T-cell (primary cell): ENCODE measurements around the gene RBM44. TPM values are rescaled to one million over a fixed set of nuclear protein-coding genes. Genes with fewer than 3 reads are reported as not detected.
"Not testable (repeated sequence)": the region's sequence is repeated elsewhere in the genome, so short reads cannot be mapped to it uniquely, and the experiment has no call there.

Experiments
- ATAC-seq, 4 experiments: fragments of 200-7000 bp in 3 of 4; fragments of 150-1000 bp in 1 of 4; cut with Tn5 transposase; replicated peaks in 1 of 4; 1 replicate in 3 of 4; 2 replicates in 1 of 4; pipeline ENCODE4 v1.10.0; 2021; ENCODE audit warnings: moderate library complexity in 3 of 4, mild to moderate bottlenecking in 2 of 4, moderate number of reproducible peaks in 1 of 4
- CTCF ChIA-PET, 2 donors: fragments of 300-600 bp; sonication (Branson Sonifier 250); formaldehyde crosslinking; loops; one replicate each; lab custom pipeline; 2022; ENCODE audit warnings: antibody characterized with exemption in 2 of 2; lab: Charles Lee
- POLR2A ChIA-PET, 2 donors: fragments of 300-600 bp; sonication (Branson Sonifier 250); formaldehyde crosslinking; loops; one replicate each; lab custom pipeline; 2022; ENCODE audit warnings: antibody characterized with exemption in 2 of 2; lab: Charles Lee
- DNase-seq, 35 experiments: peaks; one replicate each; pipeline versions ENCODE4 v3.0.0 to v3.0.0-alpha.2; 2013 to 2023
- H3K27ac ChIP-seq: one replicate; pipeline ENCODE4 v1.5.1; 2013; ENCODE audit warnings: low read length
- H3K27me3 ChIP-seq, 2 experiments: replicated peaks in 1 of 2; 1 replicate in 1 of 2; 2 replicates in 1 of 2; pipeline versions ENCODE4 v1.6.1 to v1.7.0; 2013; ENCODE audit warnings: low read length in 1 of 2, mixed read lengths in 1 of 2; ENCODE audit not compliant: control insufficient read depth in 2 of 2, insufficient read depth in 2 of 2; ENCODE audit errors: extremely low read depth in 1 of 2
- H3K36me3 ChIP-seq, 2 donors: 1 replicate in 1 of 2; 2 replicates in 1 of 2; pipeline versions ENCODE4 v1.6.1 to v1.7.0; 2013; ENCODE audit warnings: low read length in 1 of 2; ENCODE audit not compliant: control insufficient read depth in 2 of 2, insufficient read depth in 1 of 2; ENCODE audit errors: extremely low read depth in 1 of 2
- H3K4me1 ChIP-seq, 2 experiments: 1 replicate in 1 of 2; 2 replicates in 1 of 2; pipeline versions ENCODE4 v1.6.1 to v1.7.0; 2013; ENCODE audit warnings: low read length in 2 of 2, mixed read lengths in 1 of 2; ENCODE audit not compliant: insufficient read depth in 2 of 2, control insufficient read depth in 1 of 2; ENCODE audit errors: extremely low read depth in 1 of 2
- H3K4me3 ChIP-seq, 2 donors: 1 replicate in 1 of 2; 2 replicates in 1 of 2; pipeline versions ENCODE4 v1.5.1 to v1.7.0; 2013; ENCODE audit warnings: mild to moderate bottlenecking in 2 of 2, low read length in 1 of 2, moderate library complexity in 1 of 2; ENCODE audit not compliant: control insufficient read depth in 1 of 2; ENCODE audit errors: extremely low read depth in 1 of 2
- H3K9me3 ChIP-seq: 2 replicates; pipeline ENCODE4 v1.7.0; 2013
- H3K27ac Mint-ChIP-seq, 2 donors: one replicate each; pipeline ENCODE4 v1.8.0; 2020 to 2021; ENCODE audit warnings: mild to moderate bottlenecking in 2 of 2, mixed read lengths in 2 of 2
- H3K27me3 Mint-ChIP-seq, 2 donors: one replicate each; pipeline ENCODE4 v1.8.0; 2021 to 2022; ENCODE audit warnings: mixed read lengths in 2 of 2
- H3K36me3 Mint-ChIP-seq: one replicate; pipeline ENCODE4 v1.8.0; 2021; ENCODE audit warnings: mixed read lengths
- H3K4me1 Mint-ChIP-seq, 3 donors: one replicate each; pipeline ENCODE4 v1.8.0; 2020 to 2022; ENCODE audit warnings: mixed read lengths in 3 of 3, mild to moderate bottlenecking in 1 of 3
- H3K4me3 Mint-ChIP-seq, 3 donors: one replicate each; pipeline ENCODE4 v1.8.0; 2020 to 2022; ENCODE audit warnings: mild to moderate bottlenecking in 3 of 3, mixed read lengths in 3 of 3, moderate library complexity in 3 of 3
- H3K9me3 Mint-ChIP-seq, 3 donors: one replicate each; pipeline ENCODE4 v1.8.0; 2020 to 2022; ENCODE audit warnings: mixed read lengths in 3 of 3
- WGBS: methylation state at CpG from one replicate; pipeline ENCODE4 v1.1.5; 2013; ENCODE audit warnings: missing lambda C conversion rate; ENCODE audit not compliant: insufficient coverage; 5-methylcytosine and 5-hydroxymethylcytosine counted together
- total RNA-seq, 35 experiments: library from RNA in 6 of 35; stranded (reverse) in 6 of 35; fragments of 120-200 nt in 1 of 35; gene quantifications; one replicate each; pipeline versions ENCODE4 v1.2.1 to v1.2.4 and lab custom pipeline; 2013 to 2026

The RBM44 gene
- total RNA-seq, 5 donors from 2014 or later (not counting 1 experiment from before 2014, with no cell fraction given) = 0.53 to 2.8 (median 0.98) TPM

- peaks cover 5 to 54% of the 10 kb centered on the region in 2 experiments for H3K27me3 ChIP-seq
- H3K27ac ChIP-seq = no peak overlapping the region
- H3K4me1 Mint-ChIP-seq = peaks cover 12 to 13% (median 13%) of the 10 kb centered on the region in 3 donors
- H3K4me1 ChIP-seq = peaks cover 0 to 7% of the 10 kb centered on the region in 2 experiments
- no peaks in the 10 kb centered on the region for H3K36me3 Mint-ChIP-seq
- H3K4me3 ChIP-seq = no peak overlapping the region
- no peak overlapping the region for H3K27ac Mint-ChIP-seq
- ChIA-PET POLR2A (no interaction called here), CTCF (no interaction called here)
- peaks cover 18 to 29% of the 10 kb centered on the region in 2 donors for H3K27me3 Mint-ChIP-seq
- no peak for ATAC-seq
- DNase-seq = no peak
- no peaks in the 10 kb centered on the region for H3K9me3 ChIP-seq
- no peaks in the 10 kb centered on the region for H3K9me3 Mint-ChIP-seq
- H3K36me3 ChIP-seq = no peaks in the 10 kb centered on the region
- no peak overlapping the region for H3K4me3 Mint-ChIP-seq
- 83% methylated on average over 6 of the region's 9 CpGs for WGBS
Measured at GRCh38 chr2:237864940-237865622, 66.5 kb downstream of the RBM44 start.

DNA sequence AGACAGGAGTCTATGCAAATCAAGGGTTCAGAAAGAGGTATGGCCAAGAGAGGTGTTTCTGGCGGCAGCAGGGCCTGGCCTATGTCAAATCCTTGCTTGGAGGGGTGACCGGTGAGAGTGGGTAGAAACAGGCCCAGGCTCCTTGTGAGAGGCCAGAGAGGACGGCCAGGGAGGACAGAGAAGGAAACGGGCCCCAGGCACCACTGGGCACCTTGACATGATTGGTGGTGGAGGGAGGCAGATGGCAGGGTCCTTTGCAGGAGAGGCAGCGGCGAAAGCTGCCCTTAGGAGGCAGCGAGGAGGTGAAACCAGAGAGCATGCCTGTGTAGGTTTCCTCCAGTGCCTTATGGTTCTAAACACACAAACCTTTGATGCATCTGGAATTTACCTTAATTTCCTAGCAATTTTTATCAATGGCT lies 67.1 kb downstream of the RBM44 start:
- Histone ChIP-seq H3K9me3 (no peaks in the 10 kb centered on the region), H3K4me3 (no peak overlapping the region), H3K36me3 (no peaks in the 10 kb centered on the region), H3K27ac (no peak overlapping the region), H3K27me3 (peaks cover 5 to 53% of the 10 kb centered on the region in 2 experiments), H3K4me1 (peaks cover 0 to 4% of the 10 kb centered on the region in 2 experiments)
- ATAC-seq (no peak), DNase-seq (no peak)
- H3K27me3 Mint-ChIP-seq = peaks cover 17 to 28% of the 10 kb centered on the region in 2 donors
- H3K9me3 Mint-ChIP-seq = no peaks in the 10 kb centered on the region
- POLR2A ChIA-PET = no interaction called here
- H3K4me1 Mint-ChIP-seq = peaks cover 9 to 12% (median 10%) of the 10 kb centered on the region in 3 donors
- H3K36me3 Mint-ChIP-seq = no peaks in the 10 kb centered on the region
- CTCF ChIA-PET = no interaction called here
- H3K27ac Mint-ChIP-seq = no peak overlapping the region
- no peak overlapping the region for H3K4me3 Mint-ChIP-seq
- WGBS = 81% methylated on average over 7 of the region's 7 CpGs

DNA sequence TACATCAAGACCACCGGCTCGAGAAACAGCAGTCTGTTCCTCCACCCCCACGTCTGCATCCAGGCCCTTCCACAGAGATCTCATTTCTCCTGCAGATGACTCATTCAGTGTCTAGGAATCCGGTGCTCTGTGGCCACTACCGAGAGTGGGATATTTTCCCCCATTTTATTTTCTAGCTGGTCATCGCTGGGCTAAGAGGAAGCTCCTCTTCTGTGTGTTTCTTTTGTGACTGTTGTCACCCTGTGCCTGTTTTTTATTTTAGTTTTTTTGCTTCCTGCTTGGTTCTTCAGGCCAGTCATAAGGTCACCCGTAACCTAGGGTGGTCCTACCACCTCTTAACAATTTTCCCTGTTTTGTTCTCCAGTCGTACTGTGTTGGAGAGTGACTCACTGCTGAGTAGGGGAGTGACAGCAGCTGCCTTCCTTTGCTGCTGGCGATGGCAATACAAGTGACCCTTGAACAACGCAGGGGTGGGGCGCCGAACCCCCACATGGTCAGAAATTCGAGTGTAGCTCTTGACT lies 67.6 kb downstream of the RBM44 start:
- H3K27ac Mint-ChIP-seq = no peak overlapping the region

GRCh38 chr2:237867465-237867864 lies 68.9 kb downstream of the RBM44 start:
- Histone ChIP-seq H3K27ac (no peak overlapping the region), H3K27me3 (peaks cover 5 to 58% of the 10 kb centered on the region in 2 experiments), H3K9me3 (no peaks in the 10 kb centered on the region), H3K4me3 (no peak overlapping the region), H3K4me1 (peaks cover 0 to 4% of the 10 kb centered on the region in 2 experiments), H3K36me3 (no peaks in the 10 kb centered on the region)
- POLR2A ChIA-PET = no interaction called here
- H3K4me3 Mint-ChIP-seq = no peak overlapping the region
- H3K27ac Mint-ChIP-seq = no peak overlapping the region
- CTCF ChIA-PET = interaction anchor here in 1 of 2 donors (0.6 kb wide), 2 partner anchors 9 to 408 kb away, joined by 5 to 10 read pairs; no protein-coding TSS in a partner anchor
- no peak for ATAC-seq
- H3K4me1 Mint-ChIP-seq = peaks cover 9 to 12% (median 10%) of the 10 kb centered on the region in 3 donors
- no peak for DNase-seq
- H3K9me3 Mint-ChIP-seq = no peaks in the 10 kb centered on the region
- 89% methylated on average over 9 of the region's 10 CpGs for WGBS
- H3K36me3 Mint-ChIP-seq = no peaks in the 10 kb centered on the region
- H3K27me3 Mint-ChIP-seq = peaks cover 12 to 27% of the 10 kb centered on the region in 2 donors

More for the DNA sequence above, 67.6 kb downstream of the RBM44 start:
- Mint-ChIP-seq H3K4me1 (peaks cover 9 to 12% (median 10%) of the 10 kb centered on the region in 3 donors), H3K9me3 (no peaks in the 10 kb centered on the region), H3K4me3 (no peak overlapping the region), H3K27me3 (peaks cover 13 to 28% of the 10 kb centered on the region in 2 donors), H3K36me3 (no peaks in the 10 kb centered on the region)
- Histone ChIP-seq H3K36me3 (no peaks in the 10 kb centered on the region), H3K9me3 (no peaks in the 10 kb centered on the region), H3K27ac (no peak overlapping the region), H3K4me1 (peaks cover 0 to 4% of the 10 kb centered on the region in 2 experiments), H3K27me3 (peaks cover 5 to 57% of the 10 kb centered on the region in 2 experiments), H3K4me3 (no peak overlapping the region)
- ChIA-PET POLR2A (interaction anchor here in 1 of 2 donors (0.5 to 0.7 kb wide), 2 partner anchors 58 to 169 kb away, joined by 5 to 7 read pairs; no protein-coding TSS in a partner anchor), CTCF (no interaction called here)
- DNase-seq (no peak), ATAC-seq (no peak)
- no CpG with 5 or more reads among the region's 13 CpGs for WGBS

DNA sequence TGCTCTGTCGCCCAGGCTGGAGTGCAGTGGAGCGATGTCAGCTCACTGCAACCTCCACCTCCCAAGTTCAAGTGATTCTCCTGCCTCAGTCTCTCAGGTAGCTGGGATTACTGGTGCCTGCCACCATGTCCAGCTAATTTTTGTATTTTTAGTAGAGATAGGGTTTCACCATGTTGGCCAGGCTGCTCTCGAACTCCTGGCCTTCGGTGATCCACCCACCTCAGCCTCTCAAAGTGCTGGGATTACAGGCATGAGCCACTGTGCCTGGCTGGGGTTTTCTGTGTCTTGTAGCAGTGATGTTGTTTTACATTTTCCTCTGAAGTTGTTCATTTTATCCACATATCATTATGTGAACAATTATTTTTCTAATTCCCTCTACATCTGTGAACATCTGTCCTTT lies 69.5 kb downstream of the RBM44 start:
- H3K4me3 ChIP-seq, H3K4me3 Mint-ChIP-seq, DNase-seq, H3K27ac Mint-ChIP-seq, H3K9me3 ChIP-seq, H3K4me1 ChIP-seq, H3K36me3 Mint-ChIP-seq, H3K36me3 ChIP-seq, ATAC-seq, POLR2A ChIA-PET, H3K27ac ChIP-seq, H3K9me3 Mint-ChIP-seq: not testable (repeated sequence)
- CTCF ChIA-PET = interaction anchor here in 1 of 2 donors (0.6 kb wide), 1 partner anchor 9 kb away, joined by 10 read pairs; no protein-coding TSS in a partner anchor
- Mint-ChIP-seq H3K27me3 (peaks cover 12 to 27% of the 10 kb centered on the region in 2 donors), H3K4me1 (peaks cover 9 to 12% (median 10%) of the 10 kb centered on the region in 3 donors)
- peaks cover 5 to 57% of the 10 kb centered on the region in 2 experiments for H3K27me3 ChIP-seq
- WGBS = no CpG with 5 or more reads among the region's 4 CpGs

DNA sequence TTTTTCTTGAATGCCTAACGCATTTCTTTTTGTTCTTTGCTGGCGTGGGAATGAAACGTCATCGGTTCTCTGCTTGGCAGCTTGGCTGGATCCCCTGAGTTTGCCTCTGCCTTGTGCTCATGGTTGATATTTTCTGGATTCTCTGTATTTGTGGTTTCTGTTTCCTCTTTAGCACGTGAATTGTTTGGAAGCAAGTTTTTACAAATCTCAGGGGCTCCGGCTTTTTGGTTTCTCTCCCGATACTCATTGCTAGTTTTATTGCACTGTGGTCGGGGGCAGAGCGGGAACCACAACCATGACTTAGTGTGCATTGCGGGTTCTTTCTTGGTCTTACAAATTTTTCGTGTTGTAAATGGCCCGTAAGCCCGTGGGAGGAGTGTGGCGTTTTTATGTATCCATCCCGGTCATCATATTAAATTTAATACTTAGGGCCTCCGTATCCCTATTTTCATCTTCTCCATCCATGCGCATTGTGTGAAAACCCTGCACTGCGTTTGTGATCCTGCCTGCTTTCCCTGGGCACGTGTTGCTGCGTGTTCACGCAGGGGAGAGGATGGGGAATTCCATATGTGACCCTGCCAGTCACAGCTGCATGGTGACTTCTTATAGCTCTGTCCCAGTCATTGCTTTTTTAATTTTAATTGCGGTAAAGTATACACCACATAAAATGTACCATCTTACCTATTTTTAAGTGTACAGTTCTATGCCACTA lies 70.2 kb downstream of the RBM44 start:
- Mint-ChIP-seq H3K4me1 (peaks cover 13 to 20% (median 14%) of the 10 kb centered on the region in 3 donors), H3K27ac (no peak overlapping the region), H3K36me3 (no peaks in the 10 kb centered on the region), H3K27me3 (peaks cover 12 to 27% of the 10 kb centered on the region in 2 donors), H3K4me3 (peak overlapping the region in 1 of 3 donors; percentile 20), H3K9me3 (no peaks in the 10 kb centered on the region)
- ATAC-seq = no peak
- H3K36me3 ChIP-seq = no peaks in the 10 kb centered on the region
- no peaks in the 10 kb centered on the region for H3K9me3 ChIP-seq
- H3K27ac ChIP-seq = no peak overlapping the region
- H3K4me3 ChIP-seq = no peak overlapping the region
- peaks cover 5 to 54% of the 10 kb centered on the region in 2 experiments for H3K27me3 ChIP-seq
- CTCF ChIA-PET = no interaction called here
- H3K4me1 ChIP-seq = peaks cover 0 to 10% of the 10 kb centered on the region in 2 experiments
- no peak for DNase-seq
- POLR2A ChIA-PET = no interaction called here
- WGBS = 16% methylated on average over 9 of the region's 22 CpGs
